HG03521 (cell line): ENCODE measurements around the gene C9orf153.
"Not testable (repeated sequence)": the region's sequence is repeated elsewhere in the genome, so short reads cannot be mapped to it uniquely, and the experiment has no call there.

Experiments
- ATAC-seq: cut with Tn5 transposase; IDR thresholded peaks from one replicate; pipeline ENCODE4 v1.9.1; 2021; ENCODE audit warnings: mild to moderate bottlenecking, moderate library complexity; ENCODE audit not compliant: unreplicated experiment

The C9orf153 gene

DNA sequence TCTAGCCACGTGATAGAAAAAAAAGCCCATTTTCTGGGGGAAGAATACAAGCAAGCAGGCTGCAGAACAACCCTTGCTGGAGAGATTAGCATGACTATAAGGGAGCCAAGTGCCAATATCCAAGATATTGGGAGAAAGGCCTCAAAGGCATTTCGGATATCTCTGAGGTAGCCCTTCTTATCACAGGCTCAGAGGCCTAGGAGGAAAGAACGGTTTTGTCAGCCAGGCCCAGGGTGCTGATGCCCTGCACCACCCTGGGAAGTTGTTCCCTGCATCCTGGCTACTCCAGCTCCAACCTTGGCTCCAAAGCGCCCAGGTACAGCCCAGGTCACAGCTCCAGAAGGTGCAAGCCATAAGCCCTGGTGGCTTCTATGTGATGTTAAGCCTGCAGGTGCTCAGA, 66.4 kb downstream of the C9orf153 start:
- no peak for ATAC-seq

DNA sequence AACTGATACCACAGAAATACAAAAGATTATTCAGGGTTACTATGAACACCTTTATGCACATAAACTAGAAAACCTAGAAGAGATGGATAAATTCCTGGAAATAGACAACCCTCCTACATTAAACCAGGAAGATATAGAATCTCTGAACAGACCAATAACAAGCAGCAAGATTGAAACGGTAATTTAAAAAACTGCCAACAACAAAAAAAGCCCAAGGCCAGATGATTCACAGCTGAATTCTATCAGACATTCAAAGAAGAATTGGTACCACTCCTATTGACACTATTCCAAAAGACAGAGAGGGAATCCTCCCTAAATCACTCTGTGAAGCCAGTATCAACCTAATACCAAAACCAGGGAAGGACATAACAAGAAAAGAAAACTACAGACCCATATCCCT, 68.8 kb downstream of the C9orf153 start:
- not testable (repeated sequence) for ATAC-seq

GRCh38 chr9:86187121-86187520, 72.3 kb downstream of the C9orf153 start:
- ATAC-seq, result no peak

DNA sequence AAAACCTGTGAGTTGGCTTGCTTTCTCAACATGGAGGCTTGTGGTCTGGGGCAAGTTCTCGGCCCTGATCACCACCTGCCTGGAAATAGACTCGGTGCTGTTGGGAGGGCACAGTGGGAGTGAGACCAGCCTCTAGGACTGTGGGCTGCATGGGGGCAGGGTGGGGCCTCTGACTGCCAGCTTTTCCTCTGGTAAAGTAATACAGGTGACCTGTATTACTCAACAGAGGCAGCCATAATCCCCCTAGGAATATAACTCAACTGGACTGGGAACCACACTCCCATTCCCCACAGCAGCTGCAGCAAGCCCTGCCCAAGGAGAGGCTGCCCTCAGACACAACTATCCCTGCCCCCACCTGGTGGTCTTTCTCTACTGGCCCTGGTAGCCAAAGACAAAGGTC, 72.8 kb downstream of the C9orf153 start:
- ATAC-seq, result no peak

DNA sequence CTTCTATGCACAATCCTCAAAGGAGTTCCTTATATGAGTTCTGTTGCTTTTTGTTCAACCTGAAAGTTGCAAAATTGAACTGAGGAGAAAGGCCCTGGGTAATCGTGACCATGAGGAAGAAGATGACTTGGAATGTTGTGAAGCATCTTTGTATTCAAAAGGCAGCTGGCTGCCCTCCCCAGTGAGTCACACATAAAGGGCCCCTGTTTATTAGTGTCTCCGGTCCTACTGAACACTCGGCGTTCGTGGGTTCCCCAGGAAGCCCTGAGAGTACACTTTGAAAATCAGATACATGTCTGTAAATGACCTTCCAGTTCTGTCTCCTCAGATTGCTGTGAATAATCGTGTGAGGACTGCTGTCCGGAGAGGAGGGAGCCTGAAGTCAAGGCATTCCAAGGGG, 73.6 kb downstream of the C9orf153 start:
- no peak for ATAC-seq

- no peak for ATAC-seq
These were observed 75.3 kb downstream of the C9orf153 start for GRCh38 chr9:86184138-86184524.

DNA sequence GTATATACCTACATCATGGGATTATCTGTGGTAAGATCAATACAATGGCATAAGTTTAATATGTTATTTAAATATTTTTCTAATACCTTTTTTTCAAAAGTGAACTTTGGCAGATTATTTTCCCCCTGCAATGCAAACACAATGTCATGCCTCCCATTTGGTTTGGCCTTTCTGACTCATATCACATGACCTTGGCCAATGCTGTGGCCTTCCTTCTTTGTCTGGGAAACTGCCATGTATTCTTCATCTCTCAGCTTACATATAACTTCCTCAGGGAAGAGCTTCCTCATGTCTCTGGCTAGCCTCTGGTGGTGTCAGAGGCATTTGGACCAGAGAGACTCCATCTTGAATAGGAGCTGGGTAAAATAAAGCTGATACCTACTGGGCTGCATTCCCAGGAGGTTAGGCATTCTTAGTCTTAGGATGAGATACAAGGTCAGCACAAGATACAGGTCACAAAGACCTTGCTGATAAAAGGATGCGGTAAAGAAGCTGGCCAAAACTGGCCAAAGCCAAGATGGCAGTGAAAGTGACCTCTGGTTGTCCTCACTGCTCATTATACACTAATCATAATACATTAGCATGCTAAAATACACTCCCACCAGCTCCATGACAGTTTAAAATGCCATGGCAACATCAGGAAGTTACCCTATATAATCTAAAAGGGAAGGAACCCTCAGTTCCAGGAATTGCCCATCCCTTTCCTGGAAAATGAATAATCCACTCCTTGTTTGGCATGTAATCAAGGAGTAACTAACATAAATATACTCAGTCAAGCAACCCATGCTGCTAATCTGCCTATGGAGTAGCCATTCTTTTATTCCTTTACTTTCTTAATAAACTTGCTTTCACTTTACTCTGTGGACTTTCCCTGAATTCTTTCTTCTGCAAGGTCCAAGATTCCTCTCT, 76.0 kb downstream of the C9orf153 start:
- no peak for ATAC-seq

GRCh38 chr9:86181379-86182315, 77.8 kb downstream of the C9orf153 start:
- no peak for ATAC-seq

- no peak for ATAC-seq
These were observed 81.0 kb downstream of the C9orf153 start for GRCh38 chr9:86178503-86178902.

DNA sequence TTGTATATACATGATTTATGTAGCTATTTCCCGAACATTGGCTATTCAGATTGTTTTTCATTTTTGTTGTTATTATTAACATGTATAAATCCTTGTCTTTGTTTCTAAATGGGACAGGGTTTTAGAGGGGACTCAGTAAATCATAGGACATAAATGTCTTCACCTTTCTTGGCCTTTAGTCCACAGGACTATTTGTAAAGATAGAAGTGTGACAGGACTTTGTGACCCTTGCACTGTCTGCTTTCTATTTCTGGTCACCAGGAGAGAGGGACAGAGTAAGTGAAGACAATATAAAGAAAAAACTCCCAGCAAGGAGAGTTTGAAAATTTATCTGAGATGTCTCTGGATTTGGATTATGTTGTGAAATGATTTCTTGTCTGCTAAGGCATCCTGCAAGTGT, 81.5 kb downstream of the C9orf153 start:
- ATAC-seq, result no peak

- no peak for ATAC-seq
These were observed 83.0 kb downstream of the C9orf153 start for GRCh38 chr9:86176468-86176867.

GRCh38 chr9:86175743-86176456, 83.6 kb downstream of the C9orf153 start:
- no peak for ATAC-seq

GRCh38 chr9:86175223-86175622, 84.2 kb downstream of the C9orf153 start:
- ATAC-seq, result no peak
